ENCODE data around the gene ATP8A2. TPM values are rescaled to one million over a fixed set of nuclear protein-coding genes. Genes with fewer than 3 reads are reported as not detected.

Gene ATP8A2
- total RNA-seq, 2 donors from 2014 or later = 0.67 to 0.74 TPM

DNA sequence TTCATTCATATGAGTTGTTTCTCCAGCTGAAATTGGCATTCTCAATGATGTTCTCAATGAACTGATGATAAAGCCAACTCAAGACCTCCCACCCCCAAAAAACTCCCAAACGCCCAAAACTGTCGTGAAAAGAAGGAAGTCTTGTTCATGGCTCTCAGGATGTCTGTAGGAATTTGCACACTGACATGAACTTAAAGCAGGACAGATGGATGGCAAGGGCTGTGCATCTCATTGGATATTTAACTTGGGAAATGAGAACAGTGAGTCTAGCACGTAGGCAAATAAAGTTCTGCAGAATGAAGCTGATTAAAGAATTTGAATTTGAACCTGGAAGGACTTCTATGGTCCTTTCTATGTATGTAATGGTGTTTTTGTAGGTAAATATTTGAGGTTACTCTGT lies 374.4 kb downstream of the ATP8A2 start:
- H3K27me3 Mint-ChIP-seq (ENCODE audit: low read depth) = no peaks in the 10 kb centered on the region
- H3K4me1 Mint-ChIP-seq (ENCODE audit: low read depth) = no peaks in the 10 kb centered on the region
- no peak overlapping the region for H3K27ac Mint-ChIP-seq
- no peaks in the 10 kb centered on the region for H3K9me3 Mint-ChIP-seq
- H3K4me3 Mint-ChIP-seq = no peak overlapping the region
- no peaks in the 10 kb centered on the region for H3K36me3 Mint-ChIP-seq (ENCODE audit: insufficient read depth in 2 of 2)
- ATAC-seq (replicated peaks in 1 of 2) (no peak), DNase-seq (no peak)

DNA sequence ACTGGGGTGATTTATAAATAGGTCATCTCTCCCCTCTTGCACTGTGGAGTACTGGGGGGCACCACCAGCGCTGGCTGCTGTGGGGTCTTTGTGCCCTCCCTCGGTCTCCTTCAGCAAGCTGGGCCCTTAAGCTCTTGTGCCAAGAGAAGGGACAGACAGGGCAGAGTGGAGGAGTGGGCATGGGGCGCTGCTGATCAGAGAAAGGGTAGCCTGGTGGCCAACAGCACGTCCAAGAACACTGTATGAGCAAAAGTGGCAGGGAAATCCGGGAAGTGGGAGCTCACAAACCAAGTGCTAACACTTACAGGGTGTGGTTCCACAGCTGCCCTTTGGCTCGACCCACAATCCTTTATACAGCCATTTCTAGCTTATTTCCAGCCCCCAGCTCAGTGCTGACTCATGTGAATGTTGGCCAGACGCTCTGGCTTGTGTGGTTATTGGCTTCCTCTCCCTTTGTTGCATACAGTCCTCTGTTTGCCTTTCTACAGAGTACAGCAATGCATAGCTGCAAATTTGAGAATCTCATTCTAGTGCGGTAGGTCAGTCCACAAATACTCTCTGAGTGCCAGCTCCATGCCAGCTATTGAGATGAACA lies 381.3 kb downstream of the ATP8A2 start:
- H3K4me3 Mint-ChIP-seq = no peak overlapping the region
- H3K36me3 Mint-ChIP-seq (ENCODE audit: insufficient read depth in 2 of 2) = no peaks in the 10 kb centered on the region
- no peak for DNase-seq
- peaks cover 14% of the 10 kb centered on the region for H3K4me1 Mint-ChIP-seq (ENCODE audit: low read depth)
- H3K27ac Mint-ChIP-seq = no peak overlapping the region
- no peaks in the 10 kb centered on the region for H3K27me3 Mint-ChIP-seq (ENCODE audit: low read depth)
- H3K9me3 Mint-ChIP-seq = no peaks in the 10 kb centered on the region
- peak; percentile 65 to 66 for ATAC-seq (replicated peaks in 1 of 2)

GRCh38 chr13:25753976-25754375 lies 382.2 kb downstream of the ATP8A2 start:
- no peak for ATAC-seq (replicated peaks in 1 of 2)

DNA sequence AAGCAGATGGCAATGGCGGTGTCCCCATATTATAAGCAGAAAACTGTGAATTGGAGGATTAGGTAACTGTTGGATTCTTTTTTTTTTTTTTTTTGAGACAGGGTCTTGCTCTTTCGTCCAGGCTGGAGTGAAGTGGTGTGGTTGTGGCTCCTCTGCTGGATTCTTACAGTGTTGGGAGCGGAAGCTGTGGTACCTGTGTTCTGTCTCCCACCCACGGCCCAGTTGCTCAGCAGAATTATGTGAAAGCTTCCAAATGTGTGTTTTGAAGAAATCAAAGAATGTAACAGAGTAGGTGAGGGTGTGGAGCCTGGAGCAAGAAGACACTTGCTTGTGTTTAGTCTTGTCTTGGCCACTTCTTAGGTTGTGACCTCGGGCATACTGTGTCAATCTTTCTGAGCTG lies 384.5 kb downstream of the ATP8A2 start:
- H3K4me1 Mint-ChIP-seq (ENCODE audit: low read depth) = peaks cover 14% of the 10 kb centered on the region
- H3K9me3 Mint-ChIP-seq = no peaks in the 10 kb centered on the region
- no peaks in the 10 kb centered on the region for H3K36me3 Mint-ChIP-seq (ENCODE audit: insufficient read depth in 2 of 2)
- no peak overlapping the region for H3K4me3 Mint-ChIP-seq
- H3K27me3 Mint-ChIP-seq (ENCODE audit: low read depth) = no peaks in the 10 kb centered on the region
- no peak overlapping the region for H3K27ac Mint-ChIP-seq
- DNase-seq (no peak), ATAC-seq (replicated peaks in 1 of 2) (no peak)

More at GRCh38 chr13:25753976-25754375, 382.2 kb downstream of the ATP8A2 start:
- Mint-ChIP-seq H3K9me3 (no peaks in the 10 kb centered on the region), H3K4me1 (ENCODE audit: low read depth) (peaks cover 14% of the 10 kb centered on the region), H3K4me3 (no peak overlapping the region), H3K36me3 (ENCODE audit: insufficient read depth in 2 of 2) (no peaks in the 10 kb centered on the region), H3K27me3 (ENCODE audit: low read depth) (no peaks in the 10 kb centered on the region), H3K27ac (no peak overlapping the region)
- no peak for DNase-seq

GRCh38 chr13:25756912-25757311 lies 385.1 kb downstream of the ATP8A2 start:
- ATAC-seq (replicated peaks in 1 of 2) (no peak), DNase-seq (no peak)
- H3K4me1 Mint-ChIP-seq (ENCODE audit: low read depth) = peaks cover 17% of the 10 kb centered on the region
- H3K9me3 Mint-ChIP-seq = no peaks in the 10 kb centered on the region
- H3K27ac Mint-ChIP-seq = no peak overlapping the region
- H3K4me3 Mint-ChIP-seq = no peak overlapping the region
- H3K27me3 Mint-ChIP-seq (ENCODE audit: low read depth) = no peaks in the 10 kb centered on the region
- no peaks in the 10 kb centered on the region for H3K36me3 Mint-ChIP-seq (ENCODE audit: insufficient read depth in 2 of 2)

- ATAC-seq (replicated peaks in 1 of 2) = no peak
- peaks cover 4% of the 10 kb centered on the region in 2 donors for H3K9me3 Mint-ChIP-seq
- peaks cover 0 to 4% of the 10 kb centered on the region in 2 donors for H3K36me3 Mint-ChIP-seq (ENCODE audit: insufficient read depth in 2 of 2)
- no peak overlapping the region for H3K27ac Mint-ChIP-seq
- no peaks in the 10 kb centered on the region for H3K27me3 Mint-ChIP-seq (ENCODE audit: low read depth)
- peaks cover 28% of the 10 kb centered on the region for H3K4me1 Mint-ChIP-seq (ENCODE audit: low read depth)
- DNase-seq = no peak
- H3K4me3 Mint-ChIP-seq = no peak overlapping the region
Observed at GRCh38 chr13:25761041-25761440, 389.3 kb downstream of the ATP8A2 start.

- Mint-ChIP-seq H3K9me3 (peaks cover 4 to 6% of the 10 kb centered on the region in 2 donors), H3K36me3 (ENCODE audit: insufficient read depth in 2 of 2) (peaks cover 0 to 6% of the 10 kb centered on the region in 2 donors), H3K4me1 (ENCODE audit: low read depth) (peaks cover 28% of the 10 kb centered on the region), H3K27ac (peak overlapping the region; percentile 9), H3K4me3 (peak overlapping the region; percentile 33 to 56), H3K27me3 (ENCODE audit: low read depth) (no peaks in the 10 kb centered on the region)
- DNase-seq (no peak), ATAC-seq (replicated peaks in 1 of 2) (peak; percentile 80 to 81)
Observed at GRCh38 chr13:25762281-25762680, 390.5 kb downstream of the ATP8A2 start.

DNA sequence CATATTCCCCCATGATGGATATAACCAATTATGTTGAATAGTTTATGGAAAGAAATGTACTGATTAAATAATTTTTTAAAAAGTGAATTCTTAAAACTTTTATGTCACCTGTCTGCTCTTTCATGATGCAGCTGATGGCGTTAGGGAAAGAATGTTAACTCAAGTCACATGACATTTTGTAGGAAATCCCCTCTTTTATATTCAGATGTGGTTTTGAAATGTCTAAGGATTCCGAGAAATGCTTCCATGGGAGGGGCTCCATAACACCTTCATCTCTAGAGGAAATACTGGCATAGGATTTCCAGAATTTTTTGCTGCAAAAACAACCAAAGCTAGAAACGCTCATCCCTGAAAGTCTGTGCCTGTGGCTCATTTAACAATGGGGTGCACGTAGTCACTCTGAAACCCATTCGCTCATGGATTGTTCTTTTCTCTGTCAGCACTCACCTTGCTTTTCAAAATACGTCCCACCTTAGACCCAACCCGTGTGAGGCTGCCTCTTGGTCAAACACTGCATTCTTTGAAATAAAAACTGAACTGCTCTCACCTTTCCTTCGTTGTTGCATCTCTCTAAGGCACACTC lies 391.1 kb downstream of the ATP8A2 start:
- Mint-ChIP-seq H3K27ac (no peak overlapping the region), H3K4me1 (ENCODE audit: low read depth) (peaks cover 28% of the 10 kb centered on the region), H3K4me3 (peak overlapping the region; percentile 38 to 56), H3K9me3 (peaks cover 4 to 6% of the 10 kb centered on the region in 2 donors), H3K27me3 (ENCODE audit: low read depth) (no peaks in the 10 kb centered on the region), H3K36me3 (ENCODE audit: insufficient read depth in 2 of 2) (peaks cover 0 to 6% of the 10 kb centered on the region in 2 donors)
- ATAC-seq (replicated peaks in 1 of 2) (peak; percentile 69 to 76), DNase-seq (no peak)

GRCh38 chr13:25764378-25764777 lies 392.6 kb downstream of the ATP8A2 start:
- Mint-ChIP-seq H3K27ac (peak overlapping the region; percentile 80), H3K4me3 (no peak overlapping the region), H3K36me3 (ENCODE audit: insufficient read depth in 2 of 2) (peaks cover 0 to 6% of the 10 kb centered on the region in 2 donors), H3K9me3 (peaks cover 4 to 6% of the 10 kb centered on the region in 2 donors), H3K27me3 (ENCODE audit: low read depth) (no peaks in the 10 kb centered on the region), H3K4me1 (ENCODE audit: low read depth) (peaks cover 28% of the 10 kb centered on the region)
- DNase-seq = no peak
- ATAC-seq (replicated peaks in 1 of 2) = no peak

- Mint-ChIP-seq H3K4me3 (no peak overlapping the region), H3K27me3 (ENCODE audit: low read depth) (no peaks in the 10 kb centered on the region)
- no peak for ATAC-seq (replicated peaks in 1 of 2)
Observed at GRCh38 chr13:25765266-25765665, 393.5 kb downstream of the ATP8A2 start.

GRCh38 chr13:25766576-25766975 lies 394.8 kb downstream of the ATP8A2 start:
- ATAC-seq (replicated peaks in 1 of 2) (no peak), DNase-seq (no peak)
- Mint-ChIP-seq H3K4me1 (ENCODE audit: low read depth) (peaks cover 35% of the 10 kb centered on the region), H3K27me3 (ENCODE audit: low read depth) (no peaks in the 10 kb centered on the region), H3K9me3 (peaks cover 4 to 6% of the 10 kb centered on the region in 2 donors), H3K27ac (no peak overlapping the region), H3K36me3 (ENCODE audit: insufficient read depth in 2 of 2) (peaks cover 0 to 6% of the 10 kb centered on the region in 2 donors), H3K4me3 (no peak overlapping the region)

More at GRCh38 chr13:25765266-25765665, 393.5 kb downstream of the ATP8A2 start:
- Mint-ChIP-seq H3K36me3 (ENCODE audit: insufficient read depth in 2 of 2) (peaks cover 0 to 6% of the 10 kb centered on the region in 2 donors), H3K9me3 (peaks cover 4 to 6% of the 10 kb centered on the region in 2 donors), H3K27ac (no peak overlapping the region), H3K4me1 (ENCODE audit: low read depth) (peaks cover 28% of the 10 kb centered on the region)
- no peak for DNase-seq

- Mint-ChIP-seq H3K4me1 (ENCODE audit: low read depth) (peaks cover 32% of the 10 kb centered on the region), H3K27ac (no peak overlapping the region), H3K36me3 (ENCODE audit: insufficient read depth in 2 of 2) (peaks cover 0 to 6% of the 10 kb centered on the region in 2 donors), H3K9me3 (peaks cover 4 to 6% of the 10 kb centered on the region in 2 donors), H3K4me3 (no peak overlapping the region), H3K27me3 (ENCODE audit: low read depth) (no peaks in the 10 kb centered on the region)
- no peak for DNase-seq
- no peak for ATAC-seq (replicated peaks in 1 of 2)
Observed at GRCh38 chr13:25766991-25767390, 395.2 kb downstream of the ATP8A2 start.

- Mint-ChIP-seq H3K27me3 (ENCODE audit: low read depth) (no peaks in the 10 kb centered on the region), H3K4me1 (ENCODE audit: low read depth) (peaks cover 18% of the 10 kb centered on the region), H3K27ac (no peak overlapping the region), H3K4me3 (no peak overlapping the region), H3K9me3 (peaks cover 4 to 6% of the 10 kb centered on the region in 2 donors), H3K36me3 (ENCODE audit: insufficient read depth in 2 of 2) (peaks cover 0 to 6% of the 10 kb centered on the region in 2 donors)
- ATAC-seq (replicated peaks in 1 of 2) (no peak), DNase-seq (no peak)
Observed at GRCh38 chr13:25768376-25768775, 396.6 kb downstream of the ATP8A2 start.

DNA sequence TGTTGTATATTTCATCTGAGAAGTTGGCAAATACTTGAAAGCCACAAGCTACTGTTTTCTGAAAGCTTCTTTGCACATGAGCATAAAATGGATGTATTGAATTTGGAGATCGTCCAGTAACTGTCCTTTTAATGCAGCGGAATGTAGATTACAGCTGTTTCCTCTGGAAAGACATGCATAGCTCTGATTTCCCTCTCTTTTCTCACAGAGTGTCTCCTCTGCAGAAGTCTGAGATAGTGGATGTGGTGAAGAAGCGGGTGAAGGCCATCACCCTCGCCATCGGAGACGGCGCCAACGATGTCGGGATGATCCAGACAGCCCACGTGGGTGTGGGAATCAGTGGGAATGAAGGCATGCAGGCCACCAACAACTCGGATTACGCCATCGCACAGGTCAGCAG lies 397.1 kb downstream of the ATP8A2 start:
- peaks cover 0 to 6% of the 10 kb centered on the region in 2 donors for H3K36me3 Mint-ChIP-seq (ENCODE audit: insufficient read depth in 2 of 2)
- no peak for DNase-seq
- no peak overlapping the region for H3K4me3 Mint-ChIP-seq
- no peak for ATAC-seq (replicated peaks in 1 of 2)
- H3K27me3 Mint-ChIP-seq (ENCODE audit: low read depth) = no peaks in the 10 kb centered on the region
- H3K9me3 Mint-ChIP-seq = peaks cover 4 to 6% of the 10 kb centered on the region in 2 donors
- peaks cover 14% of the 10 kb centered on the region for H3K4me1 Mint-ChIP-seq (ENCODE audit: low read depth)
- H3K27ac Mint-ChIP-seq = no peak overlapping the region
